ENCODE measurements around the gene CROCC.
"Not testable (repeated sequence)": the region's sequence is repeated elsewhere in the genome, so short reads cannot be mapped to it uniquely, and the experiment has no call there.

The CROCC gene

GRCh38 chr1:16886860-16887605 is 34.7 kb upstream of the CROCC start:
- Histone ChIP-seq H3K4me3 (ENCODE audit: low read depth in 1 of 2, low read length in 2 of 2) (no peak overlapping the region), H3K36me3 (ENCODE audit: control insufficient read depth in 1 of 2, insufficient read depth in 2 of 2, low read length in 2 of 2) (no peaks in the 10 kb centered on the region), H3K27ac (ENCODE audit: low read depth, low read length) (no peak overlapping the region), H3K4me1 (ENCODE audit: control insufficient read depth in 1 of 2, insufficient read depth in 2 of 2, low read length in 2 of 2) (peaks cover 0 to 11% of the 10 kb centered on the region in 2 donors), H3K9me3 (ENCODE audit: control insufficient read depth in 1 of 2, low read length in 2 of 2) (no peaks in the 10 kb centered on the region), H3K9ac (ENCODE audit: low read depth in 1 of 2, low read length in 2 of 2) (no peak overlapping the region), H3K27me3 (ENCODE audit: control insufficient read depth in 1 of 2, insufficient read depth in 2 of 2, low read length in 2 of 2) (no peaks in the 10 kb centered on the region)

GRCh38 chr1:16888860-16889816 is 32.6 kb upstream of the CROCC start:
- Histone ChIP-seq H3K4me1 (ENCODE audit: control insufficient read depth in 1 of 2, insufficient read depth in 2 of 2, low read length in 2 of 2) (peaks cover 0 to 11% of the 10 kb centered on the region in 2 donors), H3K36me3 (ENCODE audit: control insufficient read depth in 1 of 2, insufficient read depth in 2 of 2, low read length in 2 of 2) (no peaks in the 10 kb centered on the region), H3K27me3 (ENCODE audit: control insufficient read depth in 1 of 2, insufficient read depth in 2 of 2, low read length in 2 of 2) (no peaks in the 10 kb centered on the region), H3K9ac (ENCODE audit: low read depth in 1 of 2, low read length in 2 of 2) (peak overlapping the region; percentile 83 to 94), H3K27ac (ENCODE audit: low read depth, low read length) (peak overlapping the region; percentile 69), H3K4me3 (ENCODE audit: low read depth in 1 of 2, low read length in 2 of 2) (peak overlapping the region; percentile 70 to 82), H3K9me3 (ENCODE audit: control insufficient read depth in 1 of 2, low read length in 2 of 2) (no peaks in the 10 kb centered on the region)

- H3K27ac ChIP-seq (ENCODE audit: low read depth, low read length); H3K36me3 ChIP-seq (ENCODE audit: control insufficient read depth in 1 of 2, insufficient read depth in 2 of 2, low read length in 2 of 2); H3K4me3 ChIP-seq (ENCODE audit: low read depth in 1 of 2, low read length in 2 of 2); H3K27me3 ChIP-seq (ENCODE audit: control insufficient read depth in 1 of 2, insufficient read depth in 2 of 2, low read length in 2 of 2); H3K9me3 ChIP-seq (ENCODE audit: control insufficient read depth in 1 of 2, low read length in 2 of 2); H3K9ac ChIP-seq (ENCODE audit: low read depth in 1 of 2, low read length in 2 of 2): not testable (repeated sequence)
- H3K4me1 ChIP-seq (ENCODE audit: control insufficient read depth in 1 of 2, insufficient read depth in 2 of 2, low read length in 2 of 2): peaks cover 0 to 11% of the 10 kb centered on the region in 2 donors
These were observed 31.2 kb upstream of the CROCC start for GRCh38 chr1:16890539-16891021.

- H3K4me1 ChIP-seq (ENCODE audit: control insufficient read depth in 1 of 2, insufficient read depth in 2 of 2, low read length in 2 of 2): peaks cover 0 to 11% of the 10 kb centered on the region in 2 donors
- H3K9ac ChIP-seq (ENCODE audit: low read depth in 1 of 2, low read length in 2 of 2); H3K4me3 ChIP-seq (ENCODE audit: low read depth in 1 of 2, low read length in 2 of 2); H3K27ac ChIP-seq (ENCODE audit: low read depth, low read length); H3K9me3 ChIP-seq (ENCODE audit: control insufficient read depth in 1 of 2, low read length in 2 of 2); H3K36me3 ChIP-seq (ENCODE audit: control insufficient read depth in 1 of 2, insufficient read depth in 2 of 2, low read length in 2 of 2); H3K27me3 ChIP-seq (ENCODE audit: control insufficient read depth in 1 of 2, insufficient read depth in 2 of 2, low read length in 2 of 2): not testable (repeated sequence)
These were observed 30.7 kb upstream of the CROCC start for GRCh38 chr1:16891057-16891456.

- not testable (repeated sequence) for H3K27me3 ChIP-seq (ENCODE audit: control insufficient read depth in 1 of 2, insufficient read depth in 2 of 2, low read length in 2 of 2); H3K9me3 ChIP-seq (ENCODE audit: control insufficient read depth in 1 of 2, low read length in 2 of 2); H3K36me3 ChIP-seq (ENCODE audit: control insufficient read depth in 1 of 2, insufficient read depth in 2 of 2, low read length in 2 of 2); H3K27ac ChIP-seq (ENCODE audit: low read depth, low read length); H3K4me3 ChIP-seq (ENCODE audit: low read depth in 1 of 2, low read length in 2 of 2); H3K9ac ChIP-seq (ENCODE audit: low read depth in 1 of 2, low read length in 2 of 2)
- peaks cover 0 to 20% of the 10 kb centered on the region in 2 donors for H3K4me1 ChIP-seq (ENCODE audit: control insufficient read depth in 1 of 2, insufficient read depth in 2 of 2, low read length in 2 of 2)
These were observed 28.7 kb upstream of the CROCC start for GRCh38 chr1:16892978-16893525.

GRCh38 chr1:16893796-16894195 is 27.9 kb upstream of the CROCC start:
- peaks cover 0 to 19% of the 10 kb centered on the region in 2 donors for H3K4me1 ChIP-seq (ENCODE audit: control insufficient read depth in 1 of 2, insufficient read depth in 2 of 2, low read length in 2 of 2)
- H3K27me3 ChIP-seq (ENCODE audit: control insufficient read depth in 1 of 2, insufficient read depth in 2 of 2, low read length in 2 of 2); H3K27ac ChIP-seq (ENCODE audit: low read depth, low read length); H3K36me3 ChIP-seq (ENCODE audit: control insufficient read depth in 1 of 2, insufficient read depth in 2 of 2, low read length in 2 of 2); H3K9me3 ChIP-seq (ENCODE audit: control insufficient read depth in 1 of 2, low read length in 2 of 2); H3K9ac ChIP-seq (ENCODE audit: low read depth in 1 of 2, low read length in 2 of 2); H3K4me3 ChIP-seq (ENCODE audit: low read depth in 1 of 2, low read length in 2 of 2): not testable (repeated sequence)

- not testable (repeated sequence) for H3K36me3 ChIP-seq (ENCODE audit: control insufficient read depth in 1 of 2, insufficient read depth in 2 of 2, low read length in 2 of 2); H3K9ac ChIP-seq (ENCODE audit: low read depth in 1 of 2, low read length in 2 of 2); H3K27ac ChIP-seq (ENCODE audit: low read depth, low read length); H3K4me3 ChIP-seq (ENCODE audit: low read depth in 1 of 2, low read length in 2 of 2); H3K9me3 ChIP-seq (ENCODE audit: control insufficient read depth in 1 of 2, low read length in 2 of 2); H3K27me3 ChIP-seq (ENCODE audit: control insufficient read depth in 1 of 2, insufficient read depth in 2 of 2, low read length in 2 of 2)
- H3K4me1 ChIP-seq (ENCODE audit: control insufficient read depth in 1 of 2, insufficient read depth in 2 of 2, low read length in 2 of 2): peaks cover 0 to 17% of the 10 kb centered on the region in 2 donors
These were observed 27.4 kb upstream of the CROCC start for GRCh38 chr1:16894338-16894737.

- not testable (repeated sequence) for H3K27me3 ChIP-seq (ENCODE audit: control insufficient read depth in 1 of 2, insufficient read depth in 2 of 2, low read length in 2 of 2); H3K9me3 ChIP-seq (ENCODE audit: control insufficient read depth in 1 of 2, low read length in 2 of 2); H3K36me3 ChIP-seq (ENCODE audit: control insufficient read depth in 1 of 2, insufficient read depth in 2 of 2, low read length in 2 of 2); H3K4me1 ChIP-seq (ENCODE audit: control insufficient read depth in 1 of 2, insufficient read depth in 2 of 2, low read length in 2 of 2)
- Histone ChIP-seq H3K4me3 (ENCODE audit: low read depth in 1 of 2, low read length in 2 of 2) (peak overlapping the region; percentile 43 to 58), H3K9ac (ENCODE audit: low read depth in 1 of 2, low read length in 2 of 2) (peak overlapping the region; percentile 25 to 48), H3K27ac (ENCODE audit: low read depth, low read length) (peak overlapping the region; percentile 90)
These were observed 26.5 kb upstream of the CROCC start for GRCh38 chr1:16895233-16895597.

GRCh38 chr1:16895598-16896315 is 26.0 kb upstream of the CROCC start, which contains the start of gene RNU1-2:
Gene RNU1-2, plus strand, starts transcription at chr1:16895980.
- Histone ChIP-seq H3K27ac (ENCODE audit: low read depth, low read length) (peak within 1 kb of the TSS; percentile 90), H3K9ac (ENCODE audit: low read depth in 1 of 2, low read length in 2 of 2) (peak within 1 kb of the TSS; percentile 48 to 69), H3K4me3 (ENCODE audit: low read depth in 1 of 2, low read length in 2 of 2) (peak within 1 kb of the TSS; percentile 55 to 58)
- H3K27me3 ChIP-seq (ENCODE audit: control insufficient read depth in 1 of 2, insufficient read depth in 2 of 2, low read length in 2 of 2); H3K36me3 ChIP-seq (ENCODE audit: control insufficient read depth in 1 of 2, insufficient read depth in 2 of 2, low read length in 2 of 2); H3K4me1 ChIP-seq (ENCODE audit: control insufficient read depth in 1 of 2, insufficient read depth in 2 of 2, low read length in 2 of 2); H3K9me3 ChIP-seq (ENCODE audit: control insufficient read depth in 1 of 2, low read length in 2 of 2): not testable (repeated sequence)

Measured in duodenal mucosa (tissue), 2 donors.